ENCODE results near the gene ANKIB1.

DNA sequence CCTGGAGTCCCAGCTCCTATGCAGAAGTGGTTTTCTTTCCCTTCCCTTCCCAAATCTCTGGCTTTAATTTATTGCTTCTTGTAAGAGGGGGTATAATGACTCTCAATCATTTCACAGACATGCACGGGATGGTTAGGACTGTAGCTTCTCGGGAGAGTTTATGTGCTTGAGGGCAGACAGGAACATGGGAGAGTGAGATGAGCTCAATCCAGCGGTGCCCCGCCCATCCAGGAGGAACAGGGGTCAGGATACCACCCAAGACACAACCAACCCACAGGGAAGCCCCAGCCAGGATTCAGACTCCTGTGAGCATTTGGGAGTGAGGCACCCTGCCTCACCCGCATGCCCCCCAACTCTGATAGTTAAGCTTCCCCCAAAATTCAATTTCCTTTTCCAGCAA is 167.8 kb downstream of the ANKIB1 start:
- TF ChIP-seq HDGF (IDR thresholded peaks at IDR 0.05; ENCODE audit: borderline replicate concordance) (no peak), FOXA1 (IDR thresholded peaks at IDR 0.05) (no peak), ZNF384 (IDR thresholded peaks at IDR 0.05) (no peak), SP1 (IDR thresholded peaks at IDR 0.05) (no peak), FOXM1 (IDR thresholded peaks at IDR 0.05; ENCODE audit: borderline replicate concordance) (no peak), NFRKB (IDR thresholded peaks at IDR 0.05) (no peak), BHLHE40 (IDR thresholded peaks at IDR 0.05; ENCODE audit: borderline replicate concordance) (no peak), FOXK2 (IDR thresholded peaks at IDR 0.05) (no peak), TARDBP (IDR thresholded peaks at IDR 0.05) (no peak), ELF4 (IDR thresholded peaks at IDR 0.05) (no peak), CTBP1 (IDR thresholded peaks at IDR 0.05; ENCODE audit: borderline replicate concordance) (no peak)
- TF ChIP-seq, protein P1, sequence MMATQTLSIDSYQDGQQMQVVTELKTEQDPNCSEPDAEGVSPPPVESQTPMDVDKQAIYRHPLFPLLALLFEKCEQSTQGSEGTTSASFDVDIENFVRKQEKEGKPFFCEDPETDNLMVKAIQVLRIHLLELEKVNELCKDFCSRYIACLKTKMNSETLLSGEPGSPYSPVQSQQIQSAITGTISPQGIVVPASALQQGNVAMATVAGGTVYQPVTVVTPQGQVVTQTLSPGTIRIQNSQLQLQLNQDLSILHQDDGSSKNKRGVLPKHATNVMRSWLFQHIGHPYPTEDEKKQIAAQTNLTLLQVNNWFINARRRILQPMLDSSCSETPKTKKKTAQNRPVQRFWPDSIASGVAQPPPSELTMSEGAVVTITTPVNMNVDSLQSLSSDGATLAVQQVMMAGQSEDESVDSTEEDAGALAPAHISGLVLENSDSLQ (IDR thresholded peaks at IDR 0.05) = no peak

Data from HEK293T (cell line).